ENCODE results near the gene TSEN15.
"Not testable (repeated sequence)": the region's sequence is repeated elsewhere in the genome, so short reads cannot be mapped to it uniquely, and the experiment has no call there.

TSEN15 gene

DNA sequence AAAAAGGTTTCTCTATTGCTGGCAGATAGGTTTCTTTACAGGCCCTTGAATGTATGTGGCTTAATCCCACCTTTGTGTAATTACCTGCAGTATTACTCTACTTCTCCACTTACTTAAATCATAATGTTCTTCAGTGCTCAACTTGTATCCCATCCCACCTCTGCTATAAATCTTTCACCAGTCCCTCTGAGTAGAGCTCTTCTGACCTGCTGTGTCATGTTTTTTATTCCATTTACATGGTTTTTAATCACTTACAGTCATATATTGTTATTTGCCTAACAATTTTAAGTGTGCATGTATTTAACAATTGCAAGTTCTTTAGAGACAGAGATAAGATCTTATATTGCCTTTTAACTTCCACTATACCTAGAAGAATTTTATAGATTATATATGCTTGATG lies 2.4 kb downstream of the TSEN15 start:
- no peak for DNase-seq (ENCODE audit: low read depth)

DNA sequence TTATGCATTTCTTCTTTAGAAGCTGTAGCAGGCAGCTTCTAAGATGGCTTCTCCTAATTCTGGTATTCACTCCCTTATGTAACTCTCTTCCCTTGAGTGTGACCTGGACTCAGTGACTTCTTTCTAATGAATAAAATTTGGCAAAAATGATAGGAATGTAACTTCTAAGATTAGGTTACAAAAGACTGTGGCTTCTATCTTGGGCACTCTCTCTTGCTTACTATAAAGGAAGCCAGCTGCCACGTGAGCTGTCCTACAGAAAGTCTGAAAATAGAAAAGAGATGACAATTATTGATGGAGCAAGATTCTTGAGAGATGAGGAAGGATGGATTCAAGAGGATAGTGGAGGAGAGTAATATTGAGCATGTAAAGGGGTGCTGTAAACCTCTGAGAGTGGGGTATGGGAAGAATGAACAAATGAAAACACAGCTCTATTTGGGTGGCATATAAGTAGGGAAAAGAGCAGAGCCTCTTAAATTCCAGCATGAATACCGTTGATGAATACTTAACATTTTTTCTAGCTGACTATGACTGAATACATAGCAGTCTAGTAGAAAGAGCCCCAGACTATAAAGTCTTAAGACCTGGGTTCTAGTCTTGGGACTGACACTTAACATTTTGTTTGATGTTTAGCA lies 5.5 kb downstream of the TSEN15 start:
- no peak for DNase-seq (ENCODE audit: low read depth)

DNA sequence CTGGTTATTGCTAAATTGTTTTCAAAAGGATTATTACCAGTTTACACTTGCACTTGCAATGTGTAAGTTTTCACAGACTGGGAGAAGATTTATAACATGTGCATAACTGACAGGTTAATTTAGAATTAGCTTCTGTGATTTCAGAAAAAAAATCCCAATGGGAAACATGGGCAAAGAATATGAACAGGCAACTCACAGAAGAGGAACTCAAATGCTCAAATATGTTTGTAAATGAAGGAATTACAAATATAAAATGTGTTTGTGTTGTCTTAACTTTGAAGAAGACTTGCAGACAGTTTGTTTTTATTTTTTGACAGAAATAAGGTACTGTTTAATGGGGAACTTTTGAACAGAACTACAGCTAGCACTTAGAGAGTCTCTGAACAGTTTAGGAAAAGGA lies 8.4 kb downstream of the TSEN15 start:
- DNase-seq (ENCODE audit: low read depth): no peak

DNA sequence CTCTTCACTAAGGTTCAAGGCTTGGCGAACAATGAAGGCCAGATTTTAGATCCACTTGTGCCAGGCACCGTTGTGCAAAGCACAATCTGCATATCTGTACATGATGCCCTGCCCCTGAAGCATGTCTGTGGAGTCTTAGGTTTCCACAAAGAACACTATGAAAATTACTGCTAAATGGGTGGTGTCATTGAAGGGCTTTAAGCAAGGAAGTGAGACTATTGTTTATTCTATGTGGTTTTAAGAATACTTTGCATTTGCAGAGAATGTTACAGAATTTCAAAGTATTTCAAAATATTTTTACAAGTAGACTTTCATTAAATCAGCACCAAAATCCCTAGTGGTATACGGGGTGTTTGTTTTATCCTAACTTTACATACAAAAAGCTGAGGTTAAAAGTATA lies 8.8 kb downstream of the TSEN15 start:
- DNase-seq (ENCODE audit: low read depth): no peak

DNA sequence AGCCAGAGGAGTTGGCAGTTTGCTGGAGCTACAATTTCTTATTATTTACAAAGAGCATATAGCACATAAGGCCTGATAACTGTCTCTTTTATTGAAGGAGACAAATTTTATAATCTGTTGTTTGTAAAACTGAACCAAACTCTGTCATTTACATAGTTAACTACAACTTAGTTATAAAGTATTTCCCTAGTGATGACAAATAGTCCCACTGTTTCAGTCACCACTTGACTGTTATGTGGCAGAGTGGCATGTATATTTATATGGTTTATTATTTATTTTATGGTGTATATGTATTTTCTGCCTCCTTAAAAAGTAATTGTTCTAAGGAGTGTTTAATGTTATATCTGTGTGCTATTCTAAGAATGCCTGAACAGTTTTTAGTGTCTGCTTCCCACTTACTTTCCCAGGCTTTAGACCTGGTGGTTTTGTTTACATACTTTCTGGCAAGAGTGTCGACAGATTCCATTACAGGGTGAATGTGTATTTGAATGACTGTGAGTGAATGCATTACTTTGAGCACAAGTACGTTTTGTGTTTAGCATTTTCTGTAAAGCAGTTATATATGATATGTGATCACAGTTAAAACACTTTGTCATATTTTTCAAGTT lies 10.0 kb downstream of the TSEN15 start:
- DNase-seq (ENCODE audit: low read depth): no peak

DNA sequence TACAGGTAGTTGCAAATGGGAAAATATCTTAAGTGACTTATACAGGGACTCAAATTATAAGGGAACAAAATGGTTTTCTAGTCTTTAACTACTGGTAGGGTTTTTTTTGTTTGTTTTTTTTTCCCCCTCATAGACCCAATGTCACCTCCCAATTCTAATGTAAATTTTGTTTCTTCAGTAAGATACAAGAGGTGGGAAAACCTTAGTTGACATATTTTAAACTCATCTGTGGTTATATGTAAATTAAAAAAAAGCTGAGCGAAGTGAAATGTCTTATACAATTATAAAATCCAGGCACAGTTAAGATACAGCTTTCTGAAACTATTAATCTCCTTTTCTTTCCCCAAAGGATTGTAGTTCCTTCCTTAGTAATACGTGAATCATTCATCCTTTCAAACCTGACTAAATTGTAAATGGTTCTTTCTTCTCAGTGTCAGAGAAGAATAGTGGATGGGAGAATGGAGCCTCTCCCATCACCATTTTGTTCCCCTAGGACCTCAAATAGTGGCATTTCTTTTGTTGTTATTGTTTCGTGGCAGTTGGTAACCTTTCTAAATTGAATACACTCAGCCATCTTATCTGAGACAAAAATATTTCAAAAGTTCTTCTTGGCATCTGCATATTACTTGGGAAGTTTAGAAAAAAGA lies 11.2 kb downstream of the TSEN15 start:
- no peak for DNase-seq (ENCODE audit: low read depth)

DNA sequence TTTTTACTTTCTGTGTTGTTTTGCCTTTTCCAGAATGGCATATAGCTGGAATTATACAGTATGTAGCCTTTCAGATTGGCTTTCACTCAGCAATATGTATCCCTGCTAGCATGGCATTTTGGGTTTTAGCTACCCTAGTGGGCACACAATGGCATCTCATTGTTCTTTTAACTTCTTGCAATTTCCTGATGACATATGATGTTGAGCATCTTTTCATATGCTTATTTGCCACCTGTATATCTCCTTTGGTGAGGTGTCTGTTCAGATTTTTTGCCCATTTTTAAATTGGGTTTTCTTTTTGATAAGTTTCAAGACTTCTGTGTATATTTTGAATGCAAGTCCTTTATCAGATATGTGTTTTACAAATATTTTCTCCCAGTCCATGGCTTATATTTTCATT lies 14.0 kb downstream of the TSEN15 start:
- no peak for DNase-seq (ENCODE audit: low read depth)

DNA sequence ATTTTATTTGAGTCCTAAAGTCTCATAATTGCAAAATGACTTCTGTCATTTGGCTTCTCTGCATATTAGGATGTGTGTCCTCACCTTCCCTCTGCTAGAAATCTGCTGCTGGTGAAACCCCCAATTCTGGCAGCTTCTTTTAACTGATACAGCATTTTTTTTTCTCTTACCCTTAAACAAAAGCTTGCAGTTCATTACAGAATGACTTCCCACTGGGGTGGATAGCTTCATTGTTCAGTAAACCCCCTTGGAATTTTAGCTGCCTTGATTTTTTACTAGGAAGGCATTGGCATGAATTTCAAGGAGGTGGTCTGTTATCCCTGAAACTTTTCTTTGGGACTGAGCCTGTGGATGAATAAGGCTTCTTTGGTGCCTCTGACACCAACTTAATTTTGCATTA lies 16.8 kb downstream of the TSEN15 start:
- DNase-seq (ENCODE audit: low read depth): no peak

DNA sequence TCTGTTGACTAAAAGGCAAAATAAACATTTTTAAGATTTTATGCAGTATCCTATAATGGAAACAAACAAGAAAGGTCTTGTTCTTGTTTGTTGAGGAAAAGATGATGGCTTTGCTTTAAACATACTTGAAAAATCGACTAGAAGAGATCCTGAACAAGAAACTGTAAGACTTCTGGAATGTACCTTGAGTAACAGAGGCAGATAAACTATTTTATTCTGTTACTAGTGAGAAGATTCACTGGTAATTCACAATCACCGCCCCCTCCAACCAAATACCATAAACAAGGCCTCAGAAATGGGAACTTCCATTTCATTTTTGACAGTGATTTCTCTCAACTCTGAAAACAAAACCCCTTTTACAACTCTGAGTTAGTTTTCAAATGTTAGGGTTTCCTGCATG lies 18.1 kb downstream of the TSEN15 start:
- no peak for DNase-seq (ENCODE audit: low read depth)

DNA sequence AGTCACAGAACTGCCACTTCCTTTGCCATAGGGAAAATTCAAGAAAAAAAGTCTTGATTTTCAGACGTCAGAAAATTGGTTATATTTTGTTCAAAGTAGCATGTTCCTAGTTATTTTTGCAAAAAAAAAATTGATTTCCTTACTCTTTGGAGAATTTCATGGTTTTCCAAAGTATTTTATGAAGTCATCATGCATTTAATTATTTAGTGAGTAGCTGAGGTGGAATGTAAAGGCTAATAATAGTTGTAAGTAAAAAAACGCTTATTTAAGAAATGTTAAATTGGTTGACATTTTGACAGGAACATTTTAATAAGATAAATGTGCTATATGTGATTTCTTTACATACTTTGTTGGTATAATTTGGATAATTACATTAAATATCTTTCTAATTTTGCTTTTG lies 20.8 kb downstream of the TSEN15 start:
- no peak for DNase-seq (ENCODE audit: low read depth)

DNA sequence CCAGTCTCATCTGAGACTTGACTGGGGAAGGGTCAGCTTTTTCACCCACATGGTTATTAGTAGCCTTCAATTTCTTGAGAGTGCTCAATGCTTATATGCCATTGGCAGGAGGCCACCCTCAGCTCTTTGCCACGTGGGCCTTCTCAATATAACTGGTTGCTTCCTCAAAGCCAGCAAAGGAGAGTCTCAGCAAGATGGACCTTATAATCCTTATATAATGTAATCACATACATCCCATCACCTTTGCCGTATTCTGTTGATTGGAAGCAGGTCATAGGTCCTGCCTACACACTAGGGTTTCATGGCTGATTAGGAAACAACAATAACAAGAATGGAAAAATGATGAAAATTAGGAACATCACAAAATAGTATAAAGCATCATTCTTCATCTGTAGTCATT lies 22.9 kb downstream of the TSEN15 start:
- no peak for DNase-seq (ENCODE audit: low read depth)

DNA sequence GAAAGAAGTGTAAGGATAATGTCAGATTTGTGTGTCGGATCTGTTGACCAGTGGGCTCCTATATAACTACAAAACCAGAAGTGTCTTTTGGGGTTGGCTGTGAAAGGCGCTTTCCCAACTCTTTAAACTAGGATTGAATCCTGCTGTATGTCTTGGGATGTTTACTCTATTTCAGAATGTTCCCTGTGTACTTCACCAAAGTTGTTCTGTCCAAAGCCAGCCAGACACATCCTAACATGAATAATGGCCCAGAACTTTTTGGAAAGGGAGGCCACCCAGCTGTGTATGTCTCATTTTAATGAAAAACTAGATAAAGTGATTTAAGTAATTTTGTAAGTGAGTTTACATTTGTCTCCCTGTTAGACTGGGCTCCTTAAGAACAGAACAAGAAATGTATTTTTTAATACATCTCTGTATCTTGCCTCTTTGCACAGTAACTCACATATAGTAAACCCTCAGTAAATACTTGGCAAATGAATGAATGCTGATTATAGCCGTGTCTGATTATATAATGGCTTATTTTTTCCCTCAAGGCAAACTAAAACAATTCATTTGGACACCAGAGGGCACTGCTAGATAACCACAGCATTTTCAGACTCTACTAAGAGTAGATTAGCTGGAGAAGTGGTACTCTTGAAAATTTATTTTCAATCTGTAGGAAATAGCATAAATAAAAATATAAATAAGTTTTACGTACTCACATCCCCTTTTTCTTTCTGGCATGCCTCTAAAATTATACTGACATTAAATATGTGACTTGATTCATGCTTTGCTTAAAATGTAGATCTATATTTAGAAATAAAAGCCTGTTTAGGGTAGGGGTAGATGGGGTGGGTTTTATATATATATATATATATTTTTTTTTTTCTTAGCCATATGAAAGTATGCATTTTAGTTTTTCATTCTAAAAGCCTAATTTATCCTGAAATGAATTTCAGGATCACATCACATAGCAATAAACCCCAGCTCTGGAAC lies 23.8 kb downstream of the TSEN15 start:
- no peak for DNase-seq (ENCODE audit: low read depth)

DNA sequence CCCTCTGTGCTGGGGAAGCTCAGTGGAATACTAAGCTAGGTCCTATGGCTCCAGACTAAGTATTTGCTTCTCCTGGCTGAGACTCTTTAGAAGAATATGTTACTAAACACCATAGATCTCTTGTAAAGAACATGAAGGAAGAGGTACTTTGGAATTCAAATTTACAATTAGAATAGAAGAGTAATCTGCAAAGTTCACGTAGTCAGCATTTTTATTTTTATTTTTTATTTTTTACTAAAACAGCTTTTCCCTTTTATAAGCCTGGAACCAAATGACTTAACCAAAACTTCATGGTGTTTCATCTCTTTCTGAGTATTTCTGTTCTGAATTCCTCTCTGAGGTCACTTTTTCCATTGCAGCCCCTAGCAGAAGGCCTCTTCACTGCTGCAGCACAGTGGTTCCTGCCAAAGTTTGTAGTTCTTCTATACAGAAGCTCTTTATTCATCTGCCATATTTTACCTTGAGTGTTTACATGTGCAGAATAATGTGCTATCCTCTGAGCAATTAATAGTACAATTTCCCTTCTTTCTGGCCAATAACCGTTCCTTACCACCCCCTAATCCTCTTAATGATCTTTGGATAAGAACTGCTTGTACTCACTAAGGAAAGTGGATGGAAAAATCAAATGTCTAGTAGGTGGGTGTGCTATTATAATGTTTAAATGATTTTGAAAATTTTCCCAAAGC lies 27.2 kb downstream of the TSEN15 start:
- DNase-seq (ENCODE audit: low read depth): no peak

DNA sequence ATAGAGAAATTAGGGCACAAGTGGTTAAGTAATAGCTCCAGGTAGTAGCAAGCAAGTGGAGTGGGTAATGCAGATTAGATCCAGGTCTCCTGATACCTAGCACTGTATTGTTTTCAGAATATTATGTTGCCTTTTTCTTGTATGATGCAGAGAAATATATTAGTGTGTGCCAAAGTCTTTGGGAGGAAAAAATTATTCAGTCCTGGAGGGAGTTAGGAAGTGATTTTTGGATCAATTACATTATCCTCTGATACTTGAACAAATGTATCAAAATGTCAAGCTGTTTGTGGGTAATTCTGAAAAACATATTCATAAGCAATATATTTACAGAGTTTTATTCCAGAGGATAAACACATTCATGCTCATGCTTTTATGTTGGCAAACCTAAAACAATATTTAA lies 28.8 kb downstream of the TSEN15 start:
- no peak for DNase-seq (ENCODE audit: low read depth)

DNA sequence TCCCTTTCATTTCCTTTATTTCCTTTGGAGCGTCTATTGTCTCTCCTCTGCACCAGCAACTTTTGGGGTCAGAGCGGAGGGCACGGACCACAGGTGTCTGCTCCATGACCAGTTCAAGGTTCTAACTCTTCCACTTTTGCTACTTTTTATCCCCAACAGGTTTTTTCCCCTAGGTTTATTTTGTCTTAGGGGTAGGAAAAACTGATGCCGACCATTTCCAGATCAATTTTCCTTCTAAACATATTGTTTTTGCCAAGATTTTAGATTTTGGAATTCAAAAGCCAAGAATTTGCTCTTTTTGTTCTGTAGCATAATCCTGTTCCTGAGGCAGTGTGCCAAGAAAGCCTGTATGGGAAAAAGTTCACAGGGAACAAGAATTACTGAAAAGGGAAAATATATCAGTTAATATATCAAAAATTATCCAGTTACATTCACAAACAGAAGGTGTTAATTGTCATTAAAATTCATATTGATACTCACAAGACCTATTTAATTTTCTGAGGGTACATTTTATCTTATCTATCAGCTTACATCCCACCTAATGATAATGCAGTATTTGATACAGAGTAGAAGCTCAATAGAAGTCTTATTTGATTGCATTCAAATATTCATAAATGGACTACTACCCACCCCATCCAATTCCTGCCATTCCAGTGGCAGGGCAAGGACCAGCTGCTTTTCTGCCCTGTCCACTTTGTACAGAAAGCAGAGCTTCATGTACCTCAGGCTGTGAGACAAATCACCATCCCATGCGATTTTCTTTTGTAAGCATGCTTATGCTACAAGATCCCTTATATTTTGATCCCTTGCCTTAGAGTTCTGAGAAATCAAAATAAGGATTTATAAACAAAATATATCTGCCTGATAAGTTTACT lies 31.2 kb downstream of the TSEN15 start:
- DNase-seq (ENCODE audit: low read depth): no peak

DNA sequence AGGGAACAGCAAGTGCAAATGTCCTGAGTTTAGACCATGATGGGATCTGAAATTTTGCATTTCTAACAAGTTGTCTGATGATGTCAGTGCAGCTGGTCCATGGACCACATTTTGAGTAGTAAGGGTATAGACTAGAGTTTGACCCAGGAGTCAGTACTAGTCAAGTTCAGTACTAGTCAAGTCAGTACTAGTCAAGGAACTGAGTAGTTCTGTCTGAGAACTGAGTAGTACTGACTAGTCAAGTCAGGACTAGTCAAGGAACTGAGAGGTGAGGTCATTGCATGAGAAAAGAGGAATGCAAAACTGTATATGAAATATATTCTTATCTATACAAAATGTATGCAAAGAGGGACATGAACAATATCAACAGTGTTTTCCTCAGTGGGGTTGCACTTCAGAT lies 34.1 kb downstream of the TSEN15 start:
- no peak for DNase-seq (ENCODE audit: low read depth)

DNA sequence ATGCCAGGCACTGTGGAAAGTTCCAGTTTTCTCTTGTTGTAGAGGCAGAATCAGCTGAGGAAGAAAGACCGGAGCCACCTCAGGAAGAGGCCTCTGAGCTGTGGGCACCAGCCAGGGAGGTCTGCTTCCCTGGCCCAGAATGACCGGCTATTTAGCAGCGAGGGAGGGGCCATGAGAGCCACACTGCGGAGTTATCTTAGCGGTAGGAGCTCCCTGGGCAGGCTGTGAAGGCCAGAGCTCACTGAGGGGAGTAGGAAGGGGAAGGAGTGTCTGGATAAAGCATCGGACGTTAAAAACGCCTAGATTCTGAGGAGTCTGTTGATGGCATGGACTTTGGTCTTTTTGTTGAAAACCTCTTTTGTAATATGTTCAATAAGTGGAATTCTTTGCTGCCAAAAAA lies 36.5 kb downstream of the TSEN15 start:
- no peak for DNase-seq (ENCODE audit: low read depth)

DNA sequence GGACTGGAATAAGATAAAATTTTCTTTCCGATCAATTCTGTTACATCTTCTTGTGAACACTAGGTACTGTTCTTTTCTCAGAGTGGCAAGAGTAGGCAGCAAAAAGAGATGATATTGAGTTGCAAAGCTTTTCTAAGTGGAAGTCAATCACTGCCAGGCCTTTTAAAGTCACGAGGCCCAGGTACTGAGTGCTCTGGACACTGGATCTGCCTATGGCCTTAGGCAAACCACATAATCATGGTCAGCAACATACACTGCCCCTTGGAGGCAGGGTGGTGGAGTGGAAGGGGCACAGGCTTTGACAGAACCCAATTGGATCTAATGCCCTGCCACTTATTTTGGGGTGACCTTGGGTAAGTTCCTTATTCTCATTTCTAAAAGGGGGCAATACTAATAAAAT lies 41.5 kb downstream of the TSEN15 start:
- DNase-seq (ENCODE audit: low read depth): no peak

DNA sequence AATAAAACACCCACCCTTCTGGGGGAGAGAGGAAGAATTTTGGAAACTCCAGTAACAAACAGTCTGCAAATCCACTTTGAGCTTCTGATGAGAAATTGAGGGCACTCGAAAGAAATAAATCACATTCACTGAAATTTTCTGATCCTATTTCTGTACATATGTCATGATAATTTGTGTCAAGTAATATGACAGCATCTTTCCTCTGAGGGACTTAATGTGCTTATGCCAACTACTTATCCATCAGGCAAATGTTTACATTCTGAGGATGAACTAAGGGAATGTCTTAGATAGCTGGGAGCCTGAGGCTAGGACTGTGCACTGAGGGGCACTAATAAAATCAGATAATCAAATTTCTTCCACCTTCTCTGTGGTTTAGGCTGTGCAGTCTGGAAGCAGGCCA lies 44.5 kb downstream of the TSEN15 start:
- no peak for DNase-seq (ENCODE audit: low read depth)

DNA sequence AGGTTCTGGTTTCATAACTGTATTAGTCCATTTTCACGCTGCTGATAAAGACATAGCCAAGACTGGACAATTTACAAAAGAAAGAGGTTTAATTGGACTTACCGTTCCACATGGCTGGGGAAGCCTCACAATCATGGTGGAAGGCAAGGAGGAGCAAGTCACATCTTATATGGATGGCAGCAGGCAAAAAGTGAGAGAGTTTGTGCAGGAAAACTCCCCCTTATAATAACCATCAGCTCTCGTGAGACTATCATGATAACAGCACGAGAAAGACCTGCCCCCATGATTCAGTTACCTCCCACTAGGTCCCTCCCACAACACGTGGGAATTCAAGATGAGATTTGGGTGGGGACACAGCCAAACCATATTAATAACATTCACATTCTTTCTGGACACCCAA lies 45.0 kb downstream of the TSEN15 start:
- not testable (repeated sequence) for DNase-seq (ENCODE audit: low read depth)

DNA sequence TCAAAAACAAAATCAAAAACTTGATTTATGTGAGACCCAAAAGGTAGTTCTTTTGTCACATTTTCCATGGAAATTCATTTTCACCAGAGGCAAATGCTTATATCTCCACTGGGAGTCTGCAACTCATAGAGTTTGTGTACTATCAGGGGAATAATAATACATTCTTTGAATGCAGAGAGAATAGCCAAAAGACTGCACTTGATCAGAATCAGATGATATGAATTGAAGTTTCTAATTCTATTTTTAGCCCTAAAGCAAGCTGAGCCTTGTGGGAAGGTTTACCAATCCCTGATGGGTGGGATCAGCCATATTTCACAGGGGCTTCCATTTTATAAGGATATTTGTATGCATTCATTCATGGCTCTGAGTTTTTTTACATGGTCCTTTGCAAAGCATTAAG lies 49.6 kb downstream of the TSEN15 start:
- no peak for DNase-seq (ENCODE audit: low read depth)

Measured in stimulated activated CD8-positive, alpha-beta memory T cell treated with anti-CD3 and anti-CD28 coated beads, Interleukin-4, amount 100 ng/mL, for 24 hours (primary cell).